Coronary artery (tissue), 2 donors: ENCODE results near the gene CSK.

Source experiments
- DNase-seq: peaks from one replicate; pipeline ENCODE4 v3.0.0-alpha.2; 2017; ENCODE audit warnings: low spot score
- H3K27ac ChIP-seq, 2 donors: fragments of 200-600 bp; sonication (generic); one replicate each; pipeline ENCODE4 v1.5.1; 2016 to 2019
- H3K4me3 ChIP-seq: fragments of 200-600 bp; sonication (generic); 2 replicates; pipeline ENCODE4 v1.5.1; 2016; ENCODE audit warnings: mild to moderate bottlenecking, moderate library complexity
- CTCF ChIP-seq: fragments of 200-600 bp; sonication (generic); IDR thresholded peaks from one replicate; pipeline ENCODE4 v1.5.1; 2019; ENCODE audit warnings: antibody characterized with exemption

The CSK gene

GRCh38 chr15:74791667-74792066 lies 9.8 kb downstream of the CSK start:
- TF ChIP-seq CTCF: no peak
- Histone ChIP-seq H3K4me3 (no peak overlapping the region), H3K27ac (no peak overlapping the region)
- no peak for DNase-seq

- Histone ChIP-seq H3K4me3 (no peak overlapping the region), H3K27ac (no peak overlapping the region)
- DNase-seq: no peak
- TF ChIP-seq CTCF: no peak
Measured at GRCh38 chr15:74792227-74793016, 10.5 kb downstream of the CSK start.

GRCh38 chr15:74793135-74794028 lies 11.5 kb downstream of the CSK start:
- Histone ChIP-seq H3K4me3 (no peak overlapping the region), H3K27ac (no peak overlapping the region)
- no peak for DNase-seq
- TF ChIP-seq CTCF: no peak

- TF ChIP-seq CTCF: no peak
- no peak for DNase-seq
- Histone ChIP-seq H3K4me3 (no peak overlapping the region), H3K27ac (no peak overlapping the region)
Measured at GRCh38 chr15:74794248-74794969, 12.5 kb downstream of the CSK start.

- H3K4me3 ChIP-seq: no peak overlapping the region
- no peak overlapping the region for H3K27ac ChIP-seq
- no peak for DNase-seq
- TF ChIP-seq CTCF: no peak
Measured at GRCh38 chr15:74794970-74795349, 13.1 kb downstream of the CSK start.

- Histone ChIP-seq H3K4me3 (no peak overlapping the region), H3K27ac (no peak overlapping the region)
- no peak for DNase-seq
- no peak for TF ChIP-seq CTCF
Measured at GRCh38 chr15:74795966-74796625, 14.2 kb downstream of the CSK start.
